Sigmoid colon (tissue), 4 donors: ENCODE measurements around the gene BRSK2.

Experiments
- POLR2A ChIP-seq, 2 donors: fragments of 450-650 bp; IDR thresholded peaks; one replicate each; pipeline ENCODE4 v1.6.1; 2016; ENCODE audit warnings: antibody characterized with exemption in 2 of 2, mild to moderate bottlenecking in 2 of 2, moderate library complexity in 2 of 2
- POLR2AphosphoS5 ChIP-seq, 4 donors: sonication (generic); formaldehyde crosslinking; IDR thresholded peaks; one replicate each; pipeline ENCODE4 v1.6.1; 2017; ENCODE audit warnings: antibody characterized with exemption in 4 of 4
- TF ChIP-seq, protein P1 (sequence below), 4 experiments: fragments of 450-650 bp in 3 of 4; fragments of 200-600 bp in 1 of 4; IDR thresholded peaks; one replicate each; pipeline ENCODE4 v1.5.1; 2016 to 2019; ENCODE audit warnings: antibody characterized with exemption in 4 of 4, mild to moderate bottlenecking in 3 of 4, moderate library complexity in 2 of 4

DNA sequence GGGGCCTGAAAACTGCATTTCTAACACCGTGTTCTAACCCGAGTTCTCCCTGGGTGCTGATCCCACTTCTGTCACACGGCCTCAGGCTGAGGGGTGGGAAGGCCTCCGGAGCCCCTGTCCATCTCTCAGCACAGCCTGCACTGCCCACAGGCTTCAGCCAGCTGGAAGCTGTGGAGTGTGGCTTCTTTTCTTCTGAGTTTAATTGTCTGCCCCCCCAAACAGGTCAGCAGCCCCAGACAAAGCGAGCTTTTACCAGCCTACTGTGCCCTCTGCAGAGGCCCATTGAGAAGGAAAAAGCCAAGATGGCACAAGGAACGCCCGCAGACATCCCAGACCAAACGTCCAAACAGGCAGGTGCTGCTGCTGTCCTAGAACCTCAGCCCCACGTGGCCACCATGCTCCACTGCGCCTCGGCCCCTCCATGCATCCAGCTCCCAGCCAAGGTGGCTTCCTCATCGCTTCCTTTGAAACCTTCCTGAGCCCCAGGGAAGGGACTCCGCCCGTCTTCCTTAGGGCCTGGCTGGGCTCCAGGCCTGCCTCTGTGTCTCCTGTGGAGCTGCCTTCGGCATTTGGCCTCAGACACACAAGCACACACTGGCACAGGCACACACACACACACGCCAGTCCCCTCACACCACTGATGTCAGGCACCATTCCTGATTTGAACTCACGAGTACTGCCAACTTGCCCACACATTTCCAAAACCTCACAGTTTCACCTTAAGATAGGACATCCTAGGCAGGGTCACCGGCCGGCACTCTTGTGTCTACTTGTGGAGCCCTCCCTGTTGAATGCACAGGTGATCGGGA lies 95.2 kb downstream of the BRSK2 start:
- TF ChIP-seq, protein P1, sequence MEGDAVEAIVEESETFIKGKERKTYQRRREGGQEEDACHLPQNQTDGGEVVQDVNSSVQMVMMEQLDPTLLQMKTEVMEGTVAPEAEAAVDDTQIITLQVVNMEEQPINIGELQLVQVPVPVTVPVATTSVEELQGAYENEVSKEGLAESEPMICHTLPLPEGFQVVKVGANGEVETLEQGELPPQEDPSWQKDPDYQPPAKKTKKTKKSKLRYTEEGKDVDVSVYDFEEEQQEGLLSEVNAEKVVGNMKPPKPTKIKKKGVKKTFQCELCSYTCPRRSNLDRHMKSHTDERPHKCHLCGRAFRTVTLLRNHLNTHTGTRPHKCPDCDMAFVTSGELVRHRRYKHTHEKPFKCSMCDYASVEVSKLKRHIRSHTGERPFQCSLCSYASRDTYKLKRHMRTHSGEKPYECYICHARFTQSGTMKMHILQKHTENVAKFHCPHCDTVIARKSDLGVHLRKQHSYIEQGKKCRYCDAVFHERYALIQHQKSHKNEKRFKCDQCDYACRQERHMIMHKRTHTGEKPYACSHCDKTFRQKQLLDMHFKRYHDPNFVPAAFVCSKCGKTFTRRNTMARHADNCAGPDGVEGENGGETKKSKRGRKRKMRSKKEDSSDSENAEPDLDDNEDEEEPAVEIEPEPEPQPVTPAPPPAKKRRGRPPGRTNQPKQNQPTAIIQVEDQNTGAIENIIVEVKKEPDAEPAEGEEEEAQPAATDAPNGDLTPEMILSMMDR (IDR thresholded peaks at IDR 0.05) = peak in 1 of 4 experiments; percentile 4
- TF ChIP-seq POLR2AphosphoS5 (IDR thresholded peaks at IDR 0.05) (peak in 3 of 4 donors; percentile 10 to 36 (median 24)), POLR2A (IDR thresholded peaks at IDR 0.05) (no peak)
